HUDEP-2 (cell line): ENCODE data around the gene FAM98C.

Experiments used
- DNase-seq, 76 experiments: peaks; one replicate each; lab custom pipeline; 2025; ENCODE audit not compliant: unreplicated experiment in 76 of 76; lab: John Stamatoyannopoulos, UW

Gene FAM98C

GRCh38 chr19:38376576-38376975, 26.3 kb upstream of the FAM98C start:
- no peak for DNase-seq

- DNase-seq: no peak
These were observed 25.8 kb upstream of the FAM98C start for GRCh38 chr19:38377052-38377451.

GRCh38 chr19:38378866-38379265, 24.0 kb upstream of the FAM98C start:
- DNase-seq: no peak

- no peak for DNase-seq
These were observed 21.8 kb upstream of the FAM98C start for GRCh38 chr19:38381138-38381537.

GRCh38 chr19:38383184-38383583, 19.7 kb upstream of the FAM98C start:
- no peak for DNase-seq

GRCh38 chr19:38383743-38384142, 19.1 kb upstream of the FAM98C start:
- DNase-seq: no peak

GRCh38 chr19:38384209-38385027, 18.5 kb upstream of the FAM98C start:
- peak in 40 of 76 experiments; percentile 8 to 50 (median 28) for DNase-seq

- no peak for DNase-seq
These were observed 17.7 kb upstream of the FAM98C start for GRCh38 chr19:38385057-38385803.

GRCh38 chr19:38385804-38386257, 17.1 kb upstream of the FAM98C start:
- DNase-seq: peak in 17 of 76 experiments; percentile 14 to 58 (median 33)

GRCh38 chr19:38386300-38386970, 16.5 kb upstream of the FAM98C start:
- no peak for DNase-seq

GRCh38 chr19:38386971-38387549, 15.8 kb upstream of the FAM98C start:
- DNase-seq: peak in 12 of 76 experiments; percentile 36 to 63 (median 48)

GRCh38 chr19:38387550-38388348, 15.1 kb upstream of the FAM98C start, which contains the start of gene GGN:
Gene GGN (minus strand): TSS chr19:38388034. CDS start chr19:38387261, 773 bp downstream.
- DNase-seq: peak in 71 of 76 experiments; percentile 36 to 96 (median 74)

GRCh38 chr19:38388349-38389100, 14.4 kb upstream of the FAM98C start, which contains the start of gene SPRED3:
Gene SPRED3 (plus strand): TSS chr19:38388697. CDS start chr19:38390303, 1,606 bp downstream.
- no peak for DNase-seq

- DNase-seq: no peak
These were observed 13.6 kb upstream of the FAM98C start for GRCh38 chr19:38389101-38389925.

- DNase-seq: no peak
These were observed 12.7 kb upstream of the FAM98C start for GRCh38 chr19:38389957-38390924.

GRCh38 chr19:38391911-38392464, 10.9 kb upstream of the FAM98C start:
- DNase-seq: no peak
